HCT116 (cell line): ENCODE data around the gene RGL2. TPM values are rescaled to one million over a fixed set of nuclear protein-coding genes. Genes with fewer than 3 reads are reported as not detected.

ENCODE experiments used
- ATAC-seq: fragments of 200-7000 bp; cut with Tn5 transposase; 2 replicates; pipeline ENCODE4 v1.9.1; 2020; ENCODE audit warnings: mild to moderate bottlenecking, moderate library complexity
- BruUV-seq: library from RNA; stranded (reverse); fragments of 400-500 nt; replicated peaks from 2 replicates; lab custom pipeline; 2021; lab: Mats Ljungman, UMichigan
- CTCF ChIA-PET: fragments of 300-600 bp; sonication (Branson Sonifier 250); formaldehyde crosslinking; loops from one replicate; lab custom pipeline; 2021; ENCODE audit warnings: antibody characterized with exemption; lab: Charles Lee
- POLR2A ChIA-PET: fragments of 300-600, 350-600 bp; sonication (Branson Sonifier 250); formaldehyde crosslinking; loops from one replicate; lab custom pipeline; 2021; ENCODE audit warnings: antibody characterized with exemption; lab: Charles Lee
- RAD21 ChIA-PET, 2 experiments: fragments of 300-600 bp; sonication (Branson Sonifier 250); formaldehyde crosslinking; loops; one replicate each; lab custom pipeline; 2023; ENCODE audit warnings: low total read pairs in 2 of 2; ENCODE audit not compliant: uncharacterized antibody in 2 of 2, unreplicated experiment in 2 of 2, low non-redundant PET in 1 of 2; lab: Charles Lee
- DNase-seq: peaks from one replicate; pipeline ENCODE4 v3.0.0-alpha.2; 2010; ENCODE audit warnings: low read depth, low spot score
- H2AFZ ChIP-seq: fragments of 200-600 bp; shearing (Covaris generic), sonication (generic); 2 replicates; pipeline ENCODE4 v1.6.1; 2017; ENCODE audit warnings: low read depth, mixed run types, mixed read lengths, antibody characterized with exemption, low read length; ENCODE audit not compliant: poor library complexity, severe bottlenecking
- H3K27ac ChIP-seq: 2 replicates; pipeline ENCODE4 v1.5.1; 2012; ENCODE audit warnings: low read depth, low read length
- H3K27me3 ChIP-seq: fragments of 200-600 bp; sonication (generic); 2 replicates; pipeline ENCODE4 v1.6.1; 2016; ENCODE audit warnings: mixed run types, low read length, mixed read lengths; ENCODE audit not compliant: insufficient read depth
- H3K36me3 ChIP-seq, 2 experiments: fragments of 200-500 bp in 1 of 2; fragments of 200-600 bp in 1 of 2; sonication (Bioruptor generic) in 1 of 2; sonication (generic) in 1 of 2; 2 replicates each; pipeline versions ENCODE4 v1.5.1 to v1.6.1; 2014 to 2016; ENCODE audit warnings: low read length in 2 of 2, inconsistent platforms in 1 of 2, mixed read lengths in 1 of 2, mixed run types in 1 of 2; ENCODE audit not compliant: insufficient read depth in 2 of 2, control insufficient read depth in 1 of 2
- H3K4me1 ChIP-seq, 2 experiments: fragments of 200-600 bp in 1 of 2; sonication (generic) in 1 of 2; 2 replicates each; pipeline versions ENCODE4 v1.5.1 to v1.6.1; 2012 to 2017; ENCODE audit warnings: low read length in 2 of 2, inconsistent platforms in 1 of 2, mild to moderate bottlenecking in 1 of 2, mixed read lengths in 1 of 2, mixed run types in 1 of 2, moderate library complexity in 1 of 2; ENCODE audit not compliant: insufficient read depth in 2 of 2, control insufficient read depth in 1 of 2
- H3K4me2 ChIP-seq: fragments of 200-600 bp; sonication (generic); 2 replicates; pipeline ENCODE4 v1.6.1; 2017; ENCODE audit warnings: mixed run types, low read length, mixed read lengths
- H3K4me3 ChIP-seq, 2 experiments: fragments of 200-600 bp in 1 of 2; sonication (generic) in 1 of 2; replicated peaks in 1 of 2; 2 replicates each; pipeline ENCODE4 v1.5.1; 2011 to 2016; ENCODE audit warnings: low read length in 2 of 2, control low read depth in 1 of 2, low read depth in 1 of 2, mild to moderate bottlenecking in 1 of 2, mixed read lengths in 1 of 2, mixed run types in 1 of 2
- H3K79me2 ChIP-seq: fragments of 200-600 bp; sonication (generic); 2 replicates; pipeline ENCODE4 v1.6.1; 2017; ENCODE audit warnings: mild to moderate bottlenecking, mixed run types, low read length, moderate library complexity, mixed read lengths; ENCODE audit not compliant: insufficient read depth
- H3K9ac ChIP-seq: fragments of 200-600 bp; sonication (generic); 2 replicates; pipeline ENCODE4 v1.6.1; 2016; ENCODE audit warnings: low read length, mixed read lengths
- H3K9me2 ChIP-seq: fragments of 200-600 bp; sonication (generic), shearing (Covaris generic); 2 replicates; pipeline ENCODE4 v1.6.1; 2017; ENCODE audit warnings: mixed run types, mild to moderate bottlenecking, moderate library complexity; ENCODE audit not compliant: insufficient read depth
- H3K9me3 ChIP-seq, 2 experiments: fragments of 200-500 bp in 1 of 2; fragments of 200-600 bp in 1 of 2; sonication (Bioruptor generic) in 1 of 2; sonication (generic) in 1 of 2; 2 replicates each; pipeline ENCODE4 v1.6.1; 2014 to 2017; ENCODE audit warnings: low read length in 2 of 2, mixed read lengths in 2 of 2, inconsistent platforms in 1 of 2, low read depth in 1 of 2, mild to moderate bottlenecking in 1 of 2, mixed run types in 1 of 2, moderate library complexity in 1 of 2; ENCODE audit not compliant: control insufficient read depth in 1 of 2, insufficient read depth in 1 of 2
- H4K20me1 ChIP-seq: fragments of 200-600 bp; sonication (generic), shearing (Covaris generic); 2 replicates; pipeline ENCODE4 v1.6.1; 2017; ENCODE audit warnings: mixed run types, mild to moderate bottlenecking, moderate library complexity; ENCODE audit not compliant: insufficient read depth
- ATF3 ChIP-seq: IDR thresholded peaks from 2 replicates; pipeline ENCODE4 v1.6.1; 2012
- CEBPB ChIP-seq: IDR thresholded peaks from 2 replicates; pipeline ENCODE4 v1.6.1; 2012; ENCODE audit warnings: low read depth
- CTCF ChIP-seq, 3 experiments: fragments of 200-600 bp in 1 of 3; sonication (generic) in 1 of 3; IDR thresholded peaks in 2 of 3; conservative IDR thresholded peaks in 1 of 3; 2 replicates each; pipeline ENCODE4 v1.5.1; 2012 to 2017; ENCODE audit warnings: low read depth in 2 of 3, low read length in 2 of 3, antibody characterized with exemption in 1 of 3, borderline replicate concordance in 1 of 3, control low read depth in 1 of 3, mild to moderate bottlenecking in 1 of 3, mixed read lengths in 1 of 3, mixed run types in 1 of 3, moderate library complexity in 1 of 3; ENCODE audit not compliant: insufficient read depth in 1 of 3
- ELF1 ChIP-seq: IDR thresholded peaks from 2 replicates; pipeline ENCODE4 v1.6.1; 2012; ENCODE audit warnings: low read depth, borderline replicate concordance
- EZH2 ChIP-seq: fragments of 200-600 bp; sonication (generic); IDR thresholded peaks from 2 replicates; pipeline ENCODE4 v1.6.1; 2017; ENCODE audit warnings: antibody characterized with exemption, mixed run types
- FOSL1 ChIP-seq: IDR thresholded peaks from 2 replicates; pipeline ENCODE4 v1.6.1; 2012; ENCODE audit warnings: low read depth
- JUND ChIP-seq: IDR thresholded peaks from 2 replicates; pipeline ENCODE4 v1.6.1; 2012
- MAX ChIP-seq: IDR thresholded peaks from 2 replicates; pipeline ENCODE4 v1.6.1; 2012
- POLR2A ChIP-seq: IDR thresholded peaks from 2 replicates; pipeline ENCODE4 v1.7.0; 2011; ENCODE audit warnings: borderline replicate concordance; ENCODE audit not compliant: insufficient read depth, insufficient read length; ENCODE audit errors: extremely low read depth
- POLR2AphosphoS5 ChIP-seq: IDR thresholded peaks from 2 replicates; pipeline ENCODE4 v1.6.1; 2011; ENCODE audit warnings: mild to moderate bottlenecking, low read depth, low read length, moderate library complexity
- RAD21 ChIP-seq: IDR thresholded peaks from 2 replicates; pipeline ENCODE4 v1.6.1; 2012; ENCODE audit warnings: low read depth, mild to moderate bottlenecking
- SP1 ChIP-seq: IDR thresholded peaks from 2 replicates; pipeline ENCODE4 v1.6.1; 2012; ENCODE audit warnings: low read depth
- SRF ChIP-seq: IDR thresholded peaks from 2 replicates; pipeline ENCODE4 v1.6.1; 2012; ENCODE audit warnings: low read depth
- TCF7L2 ChIP-seq: IDR thresholded peaks from 2 replicates; pipeline ENCODE4 v1.7.0; 2011; ENCODE audit warnings: borderline replicate concordance, inconsistent platforms; ENCODE audit not compliant: insufficient read depth, insufficient read length; ENCODE audit errors: extremely low read depth
- YY1 ChIP-seq: IDR thresholded peaks from 2 replicates; pipeline ENCODE4 v1.6.1; 2011; ENCODE audit warnings: low read length, low read depth, moderate library complexity, mild to moderate bottlenecking; ENCODE audit not compliant: insufficient replicate concordance; ENCODE audit errors: extremely low read depth
- ZBTB33 ChIP-seq: IDR thresholded peaks from 2 replicates; pipeline ENCODE4 v1.6.1; 2011; ENCODE audit warnings: mild to moderate bottlenecking, low read length, moderate library complexity; ENCODE audit not compliant: insufficient replicate concordance; ENCODE audit errors: extremely low read depth
- ZFX ChIP-seq: fragments of 450-650 bp; IDR thresholded peaks from 2 replicates; pipeline ENCODE4 v1.6.1; 2017
- ZNF274 ChIP-seq: fragments of 200-500 bp; sonication (Bioruptor generic); IDR thresholded peaks from 2 replicates; pipeline ENCODE4 v1.6.1; 2014; ENCODE audit warnings: mild to moderate bottlenecking, low read depth, low read length, inconsistent platforms
- intact Hi-C: fragments of 100-400 bp; cut with micrococcal nuclease; formaldehyde crosslinking; loops from 2 replicates; pipeline ENCODE4 v1.10.0; 2022
- total RNA-seq: library from RNA; stranded (reverse); gene quantifications from one replicate; pipeline ENCODE4 v1.2.1, GENCODE V29; 2021; ENCODE audit not compliant: unreplicated experiment

RGL2 gene
- total RNA-seq, 1 experiment from 2014 or later, result 53.4 TPM

DNA sequence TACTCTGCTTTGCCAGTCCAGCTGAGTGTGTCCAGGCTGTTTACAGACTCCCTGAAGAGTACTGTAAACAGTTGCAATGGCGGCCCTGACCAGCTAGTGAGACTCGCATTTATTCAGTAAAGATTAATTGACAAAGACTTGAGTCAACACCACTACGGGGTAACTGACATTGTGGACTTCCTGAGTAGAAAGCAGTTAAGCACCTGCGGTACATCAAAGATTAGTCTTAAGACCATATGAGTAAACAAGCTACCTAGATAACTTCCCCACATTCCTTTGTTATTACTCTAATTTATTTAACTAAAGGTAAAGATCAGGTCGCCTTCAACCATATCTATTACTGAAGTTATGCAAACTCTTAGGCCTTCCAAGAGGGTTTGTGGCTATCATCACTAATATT, 39.7 kb downstream of the RGL2 start:
- TF ChIP-seq YY1 (peak; percentile 15), SRF (no peak), ZBTB33 (no peak), EZH2 (no peak), FOSL1 (0 out of 2 replicates have a peak, but pooled peaks have one; percentile 19), POLR2A (no peak), ZNF274 (no peak), SP1 (no peak), MAX (no peak), ATF3 (no peak), TCF7L2 (no peak), POLR2AphosphoS5 (no peak), JUND (peak; percentile 51; the same call in 1 of the 2 replicates), CTCF (IDR thresholded peaks at IDR 0.05 in 2 of 3, conservative IDR thresholded peaks at IDR 0.05 in 1 of 3; ENCODE audit: borderline replicate concordance in 1 of 3, insufficient read depth in 1 of 3, low read depth in 2 of 3, low read length in 2 of 3) (no peak), ZFX (no peak), ELF1 (no peak), CEBPB (no peak), RAD21 (no peak)

More for the DNA sequence above, 39.7 kb downstream of the RGL2 start:
- no peak overlapping the region for H2AFZ ChIP-seq
- no peaks in the 10 kb centered on the region for H3K9me3 ChIP-seq
- peak overlapping the region; percentile 33; the same call in 1 of the 2 replicates for H3K9ac ChIP-seq
- intact Hi-C loops, result no loop called here
- peak overlapping the region in 1 of 2 experiments; percentile 27; a peak in 2 of 4 replicates for H3K4me3 ChIP-seq
- CTCF ChIA-PET, result interaction anchor here (5.1 kb wide), 1 partner anchor 11 kb away, joined by 33 read pairs; no protein-coding TSS in a partner anchor
- H3K79me2 ChIP-seq, result no peaks in the 10 kb centered on the region
- ATAC-seq (peak; percentile 39), DNase-seq (no peak)
- peak overlapping the region; percentile 68 for H3K4me2 ChIP-seq
- H3K27me3 ChIP-seq, result no peaks in the 10 kb centered on the region
- H3K36me3 ChIP-seq, result peaks cover 0 to 8% of the 10 kb centered on the region in 2 experiments; a peak in 2 of 4 replicates
- H3K4me1 ChIP-seq, result peaks cover 47 to 68% of the 10 kb centered on the region in 2 experiments
- POLR2A ChIA-PET, result interaction anchor here (1.0 to 4.5 kb wide), 3 partner anchors 9 to 13 kb away, joined by 4 to 19 read pairs (median 5); partner anchors contain the start of genes RPS18 and VPS52
- H3K9me2 ChIP-seq, result no peaks in the 10 kb centered on the region
- no peaks in the 10 kb centered on the region for H4K20me1 ChIP-seq
- H3K27ac ChIP-seq, result peak overlapping the region; percentile 40
- no TSS peak for BruUV-seq
- RAD21 ChIA-PET, result no interaction called here
